Measurements from ENCODE around the gene ITPKB.
A peak's percentile ranks its signal among the peaks of the same experiment; 100 is the strongest.

ITPKB gene

DNA sequence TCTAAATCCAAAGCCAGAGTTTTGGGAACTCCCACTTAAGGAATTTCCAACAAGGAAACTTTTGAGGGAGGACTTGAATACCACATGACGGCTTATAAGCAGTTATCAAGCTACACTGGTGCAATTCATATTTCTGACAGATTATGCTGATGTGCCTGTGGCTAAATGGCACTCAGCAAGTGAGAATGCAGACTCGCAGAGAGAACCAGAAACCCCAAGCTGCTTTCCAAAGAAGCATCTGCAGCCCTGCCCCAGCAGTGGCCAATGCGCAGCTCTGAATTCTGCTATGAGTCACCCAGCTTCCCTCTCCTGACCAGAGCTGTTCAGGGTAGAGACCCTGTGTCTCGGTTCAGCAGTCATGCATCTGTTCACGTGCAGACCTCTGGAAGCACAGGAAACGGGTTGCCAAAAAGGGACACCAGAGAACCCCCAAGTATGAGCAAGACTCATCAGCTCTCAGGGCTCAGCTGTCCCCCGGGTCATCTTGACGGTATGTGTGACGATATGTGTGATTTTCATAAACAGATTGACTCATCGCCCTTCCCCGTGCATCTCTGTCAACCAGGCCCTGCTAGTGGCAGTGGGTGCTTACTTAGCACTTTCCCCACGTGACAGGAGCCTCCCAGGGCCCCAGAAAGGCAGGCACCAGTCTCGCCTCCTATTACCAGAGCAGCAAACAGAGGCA lies 76.3 kb downstream of the ITPKB start:
- no peak for DNase-seq

DNA sequence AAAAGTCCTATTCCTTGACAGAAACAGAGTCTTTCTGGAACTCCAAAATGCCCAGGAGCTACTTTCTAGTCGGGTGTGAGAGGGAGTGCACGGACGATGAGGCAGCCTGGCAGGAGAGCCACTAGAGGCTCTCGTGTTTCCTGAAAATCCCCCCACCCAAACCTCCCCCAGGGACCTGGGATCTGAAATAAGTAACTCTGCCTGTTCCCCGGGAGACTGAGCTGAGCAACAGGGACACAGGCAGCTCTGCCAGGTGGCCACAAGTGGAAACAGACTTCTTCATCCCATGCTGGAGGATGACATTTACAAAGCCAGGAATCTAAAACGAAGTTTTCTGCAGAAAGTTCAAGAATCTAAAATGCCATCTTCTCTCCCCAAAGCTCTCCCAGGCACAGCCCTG lies 77.1 kb downstream of the ITPKB start:
- peak; percentile 68 for DNase-seq

DNA sequence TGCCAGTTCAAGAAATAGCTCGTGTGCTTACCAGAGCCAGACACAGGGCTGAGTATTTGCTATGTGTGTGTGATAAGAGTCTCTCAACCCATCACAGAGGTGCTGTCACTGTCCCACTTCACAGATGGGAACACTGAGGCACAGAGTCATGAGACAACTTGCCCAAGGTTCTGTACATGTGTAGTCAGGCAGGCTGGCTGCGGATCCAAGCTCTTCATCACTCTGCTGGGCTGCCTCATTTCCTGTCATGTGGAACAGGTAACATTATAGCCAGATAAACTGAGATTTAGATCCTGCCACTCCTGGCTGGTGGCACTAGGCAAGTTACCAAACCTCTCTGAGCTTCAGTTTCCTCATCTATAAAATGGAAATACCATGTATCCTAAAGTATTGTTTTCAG lies 77.8 kb downstream of the ITPKB start:
- DNase-seq, result no peak

- peak; percentile 78 for DNase-seq
Observed at GRCh38 chr1:226660410-226661182, 78.5 kb downstream of the ITPKB start.

GRCh38 chr1:226659641-226660040 lies 79.4 kb downstream of the ITPKB start:
- peak; percentile 29 for DNase-seq

GRCh38 chr1:226659136-226659535 lies 79.9 kb downstream of the ITPKB start:
- DNase-seq, result no peak

- DNase-seq, result no peak
Observed at GRCh38 chr1:226658546-226659125, 80.4 kb downstream of the ITPKB start.

DNA sequence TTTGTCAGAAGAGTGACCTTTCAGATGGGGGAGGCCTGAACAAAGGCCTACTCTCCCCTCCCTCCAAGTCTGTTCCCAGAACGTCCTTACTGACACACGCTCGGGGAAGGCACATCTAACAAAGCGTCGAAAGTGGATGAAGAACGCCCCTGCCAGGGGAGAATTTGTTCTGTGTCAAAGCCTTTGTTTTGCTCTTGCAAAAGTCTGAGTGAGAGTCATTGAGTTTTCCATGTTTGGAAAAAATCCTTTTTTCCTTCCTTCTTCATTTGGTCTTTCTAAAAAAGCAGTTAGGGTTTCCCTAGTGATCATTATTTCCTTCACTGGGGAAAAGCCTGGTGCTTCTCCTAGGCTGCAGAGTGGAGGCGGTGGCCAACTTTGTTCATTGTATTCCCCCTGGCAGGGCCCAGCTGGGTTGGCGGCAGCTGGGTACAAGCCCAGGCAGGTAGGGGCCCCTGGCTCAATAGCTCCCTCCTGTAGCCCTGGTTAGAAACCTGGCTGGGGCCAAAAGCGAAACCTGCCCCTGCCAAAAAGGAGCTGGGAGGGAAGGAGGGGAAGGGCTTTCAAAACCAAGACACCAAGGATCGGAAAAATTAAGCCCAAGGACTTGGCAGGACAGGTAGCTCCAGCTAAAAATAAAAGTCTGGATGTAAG lies 81.1 kb downstream of the ITPKB start:
- peak; percentile 88 for DNase-seq

GRCh38 chr1:226656601-226657277 lies 82.3 kb downstream of the ITPKB start:
- DNase-seq, result peak; percentile 96

GRCh38 chr1:226656201-226656600 lies 82.9 kb downstream of the ITPKB start:
- peak; percentile 84 for DNase-seq

- peak; percentile 64 for DNase-seq
Observed at GRCh38 chr1:226655251-226656163, 83.6 kb downstream of the ITPKB start.

DNA sequence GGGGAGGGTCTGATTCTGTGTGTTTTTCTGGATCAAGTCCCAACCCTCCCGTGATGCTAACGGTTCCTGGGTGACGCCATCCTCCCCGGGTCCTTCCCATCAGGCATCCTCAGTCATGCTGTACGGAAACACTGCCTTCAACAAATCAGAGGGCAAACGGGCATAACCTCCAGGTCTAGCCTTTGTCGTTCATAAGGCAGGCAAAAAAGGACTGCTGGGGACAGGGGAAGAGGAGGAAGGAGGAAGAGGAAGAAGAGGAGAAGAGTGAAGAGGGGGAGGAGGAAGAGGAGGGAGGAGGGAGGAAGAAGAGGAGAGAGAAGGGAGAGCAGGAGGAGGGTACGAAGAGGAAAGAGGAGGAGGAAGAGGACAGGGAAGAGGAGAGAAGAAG lies 84.4 kb downstream of the ITPKB start:
- no peak for DNase-seq

GRCh38 chr1:226654046-226654667 lies 84.9 kb downstream of the ITPKB start:
- DNase-seq, result no peak

- DNase-seq, result no peak
Observed at GRCh38 chr1:226653311-226653921, 85.7 kb downstream of the ITPKB start.

- DNase-seq, result no peak
Observed at GRCh38 chr1:226652613-226653012, 86.5 kb downstream of the ITPKB start.

- no peak for DNase-seq
Observed at GRCh38 chr1:226651732-226652105, 87.4 kb downstream of the ITPKB start.

DNA sequence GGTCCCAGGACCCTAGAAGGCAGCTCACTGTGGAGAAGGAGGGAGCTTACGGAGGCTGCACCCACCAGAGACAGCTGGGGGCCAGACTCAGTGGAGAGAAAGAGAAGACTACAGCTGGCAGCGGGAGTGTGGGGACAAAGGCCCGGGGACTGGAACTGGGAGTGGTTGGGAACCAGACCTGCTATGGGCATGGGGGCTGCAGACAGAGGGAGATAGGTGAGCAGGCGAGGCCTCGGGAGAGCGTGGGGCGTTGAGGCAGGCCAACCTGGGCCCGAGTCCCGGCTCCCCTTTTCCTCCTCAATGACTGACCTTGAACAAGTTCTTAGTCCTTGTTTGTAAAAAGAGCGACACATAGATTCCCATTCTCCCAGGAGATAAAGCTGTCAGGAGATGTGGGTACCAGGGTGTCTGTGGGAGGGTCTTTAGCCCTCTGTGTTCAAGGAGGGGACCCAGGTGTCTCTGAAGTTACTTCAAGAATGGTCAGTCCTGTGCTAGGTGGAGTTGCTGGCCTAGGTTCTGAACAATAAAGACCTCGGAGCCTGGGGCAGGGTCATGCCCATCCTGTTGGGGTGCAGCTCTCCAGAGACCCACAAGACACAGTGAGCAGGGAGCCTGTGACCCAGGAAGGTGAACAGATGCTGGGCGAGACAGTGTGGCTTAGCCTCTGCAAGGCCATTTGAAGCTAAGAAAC lies 87.9 kb downstream of the ITPKB start:
- DNase-seq, result no peak

- no peak for DNase-seq
Observed at GRCh38 chr1:226650236-226650841, 88.7 kb downstream of the ITPKB start.

DNA sequence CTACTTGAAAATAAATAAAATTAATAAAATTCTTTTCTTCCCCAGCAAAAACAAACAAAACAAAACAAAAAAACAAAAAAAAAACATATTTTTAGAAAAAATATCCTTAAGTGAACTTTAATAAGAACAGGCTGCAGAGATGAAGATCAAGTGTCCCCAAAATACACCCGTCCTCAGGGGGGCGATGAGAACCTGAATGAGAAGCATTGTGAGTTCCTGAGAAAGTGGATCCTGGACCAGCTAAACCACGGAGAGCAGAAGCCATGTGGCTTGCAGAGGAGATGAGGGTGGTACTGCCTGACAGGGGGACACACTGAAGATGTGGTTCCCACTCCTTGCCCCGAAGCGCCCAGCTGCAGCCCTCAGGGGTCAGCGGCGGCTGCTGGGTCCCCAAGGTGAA lies 89.3 kb downstream of the ITPKB start:
- no peak for DNase-seq

- DNase-seq, result no peak
Observed at GRCh38 chr1:226649244-226649643, 89.8 kb downstream of the ITPKB start.

Data from NCI-H345 (cell line).